GM20431 (cell line): ENCODE data around the gene TIMM10.

Experiments
- in situ Hi-C: fragments of 300-500 bp; cut with MseI, MboI; formaldehyde crosslinking; loops from one replicate; pipeline ENCODE4 v1.15.0; 2020; ENCODE audit warnings: low sequenced_read_pairs; ENCODE audit not compliant: unreplicated experiment

The TIMM10 gene

GRCh38 chr11:57487021-57487778 lies 43.4 kb downstream of the TIMM10 start:
- in situ Hi-C loops: no loop called here

- in situ Hi-C loops: no loop called here
Observed at GRCh38 chr11:57485217-57485990, 45.1 kb downstream of the TIMM10 start.

GRCh38 chr11:57484141-57484710 lies 46.3 kb downstream of the TIMM10 start:
- in situ Hi-C loops: no loop called here

- in situ Hi-C loops: no loop called here
Observed at GRCh38 chr11:57483562-57483918, 47.0 kb downstream of the TIMM10 start.

- in situ Hi-C loops: no loop called here
Observed at GRCh38 chr11:57482782-57483561, 47.6 kb downstream of the TIMM10 start.

GRCh38 chr11:57481915-57482781 lies 48.4 kb downstream of the TIMM10 start:
- in situ Hi-C loops: no loop called here

GRCh38 chr11:57481315-57481714 lies 49.2 kb downstream of the TIMM10 start:
- in situ Hi-C loops: no loop called here

GRCh38 chr11:57480409-57481137 lies 50.0 kb downstream of the TIMM10 start:
- in situ Hi-C loops: no loop called here

GRCh38 chr11:57479911-57480310 lies 50.6 kb downstream of the TIMM10 start:
- in situ Hi-C loops: no loop called here

- in situ Hi-C loops: no loop called here
Observed at GRCh38 chr11:57479021-57479663, 51.4 kb downstream of the TIMM10 start.
